Mucosa of descending colon (tissue), 3 donors: ENCODE results near the gene MALRD1. TPM values are rescaled to one million over a fixed set of nuclear protein-coding genes. Genes with fewer than 3 reads are reported as not detected.

Experiments
- ATAC-seq: fragments of 200-7000 bp; cut with Tn5 transposase; one replicate; pipeline ENCODE4 v1.9.1; 2020; ENCODE audit warnings: mild to moderate bottlenecking, moderate library complexity
- DNase-seq, 3 donors: peaks; one replicate each; pipeline ENCODE4 v3.0.0-alpha.2; 2020
- H3K36me3 ChIP-seq: fragments of 200-600 bp; one replicate; pipeline ENCODE4 v1.8.0; 2021; ENCODE audit warnings: low read depth, mild to moderate bottlenecking
- H3K4me1 ChIP-seq: fragments of 200-600 bp; one replicate; pipeline ENCODE4 v1.8.0; 2021; ENCODE audit warnings: low read depth, mild to moderate bottlenecking
- H3K4me3 ChIP-seq: fragments of 200-600 bp; one replicate; pipeline ENCODE4 v1.8.0; 2021; ENCODE audit warnings: mild to moderate bottlenecking
- H3K9me3 ChIP-seq: fragments of 200-600 bp; one replicate; pipeline ENCODE4 v1.8.0; 2021; ENCODE audit warnings: mild to moderate bottlenecking
- intact Hi-C, 2 donors: fragments of 100-400 bp; cut with DNase I in 1 of 2; cut with micrococcal nuclease in 1 of 2; formaldehyde crosslinking; loops; one replicate each; pipeline versions ENCODE4 v1.11.0 to v1.11.1; 2022; cut with DNase I, micrococcal nuclease
- total RNA-seq, 3 donors: library from RNA; stranded (reverse); fragmentation: NEBNext Ultra II Directional in 2 of 3; extraction: Animal tissue kit (Norgen Biotek cat#: 25700) in 2 of 3; gene quantifications; one replicate each; pipeline versions ENCODE4 v1.2.1 to v1.2.4, GENCODE V29; 2021 to 2023
- TF ChIP-seq, protein P1 (sequence below): fragments of 200-600 bp; IDR thresholded peaks from one replicate; pipeline ENCODE4 v1.8.0; 2022; ENCODE audit warnings: antibody characterized with exemption, mild to moderate bottlenecking
- donor health status: DM: no; HTN: no; CAD: no; lungs with moderate emphysema.
- donor health status: DM: no; HTN: no; CAD: no.
- donor health status: DM: no; HTN: yes; CAD: no.

Gene MALRD1
- total RNA-seq, 3 donors from 2014 or later = 0.41 to 0.90 (median 0.60) TPM

DNA sequence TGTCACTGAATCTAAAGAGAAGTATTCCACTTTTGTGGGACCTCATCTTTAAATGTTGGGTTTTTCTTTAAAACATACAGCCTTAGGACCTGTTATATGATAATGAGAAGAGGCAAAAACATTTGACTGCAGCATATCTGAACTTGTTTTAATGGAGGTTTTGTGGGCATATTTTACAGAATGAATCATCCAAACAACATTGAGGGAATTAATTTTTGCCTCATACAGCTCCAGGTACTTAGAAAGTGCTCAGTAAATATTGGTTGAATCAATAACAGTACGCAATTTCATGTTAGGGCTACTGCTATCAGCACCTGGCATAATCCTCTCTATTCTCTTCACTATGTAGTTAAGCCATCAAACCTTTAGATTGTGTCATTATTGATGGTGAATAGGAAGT lies 115.9 kb downstream of the MALRD1 start:
- TF ChIP-seq, protein P1, sequence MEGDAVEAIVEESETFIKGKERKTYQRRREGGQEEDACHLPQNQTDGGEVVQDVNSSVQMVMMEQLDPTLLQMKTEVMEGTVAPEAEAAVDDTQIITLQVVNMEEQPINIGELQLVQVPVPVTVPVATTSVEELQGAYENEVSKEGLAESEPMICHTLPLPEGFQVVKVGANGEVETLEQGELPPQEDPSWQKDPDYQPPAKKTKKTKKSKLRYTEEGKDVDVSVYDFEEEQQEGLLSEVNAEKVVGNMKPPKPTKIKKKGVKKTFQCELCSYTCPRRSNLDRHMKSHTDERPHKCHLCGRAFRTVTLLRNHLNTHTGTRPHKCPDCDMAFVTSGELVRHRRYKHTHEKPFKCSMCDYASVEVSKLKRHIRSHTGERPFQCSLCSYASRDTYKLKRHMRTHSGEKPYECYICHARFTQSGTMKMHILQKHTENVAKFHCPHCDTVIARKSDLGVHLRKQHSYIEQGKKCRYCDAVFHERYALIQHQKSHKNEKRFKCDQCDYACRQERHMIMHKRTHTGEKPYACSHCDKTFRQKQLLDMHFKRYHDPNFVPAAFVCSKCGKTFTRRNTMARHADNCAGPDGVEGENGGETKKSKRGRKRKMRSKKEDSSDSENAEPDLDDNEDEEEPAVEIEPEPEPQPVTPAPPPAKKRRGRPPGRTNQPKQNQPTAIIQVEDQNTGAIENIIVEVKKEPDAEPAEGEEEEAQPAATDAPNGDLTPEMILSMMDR = no peak
- no peaks in the 10 kb centered on the region for H3K4me1 ChIP-seq
- ATAC-seq (no peak), DNase-seq (no peak)
- no peaks in the 10 kb centered on the region for H3K36me3 ChIP-seq
- intact Hi-C loops = no loop called here
- no peak overlapping the region for H3K4me3 ChIP-seq
- H3K9me3 ChIP-seq = no peaks in the 10 kb centered on the region

DNA sequence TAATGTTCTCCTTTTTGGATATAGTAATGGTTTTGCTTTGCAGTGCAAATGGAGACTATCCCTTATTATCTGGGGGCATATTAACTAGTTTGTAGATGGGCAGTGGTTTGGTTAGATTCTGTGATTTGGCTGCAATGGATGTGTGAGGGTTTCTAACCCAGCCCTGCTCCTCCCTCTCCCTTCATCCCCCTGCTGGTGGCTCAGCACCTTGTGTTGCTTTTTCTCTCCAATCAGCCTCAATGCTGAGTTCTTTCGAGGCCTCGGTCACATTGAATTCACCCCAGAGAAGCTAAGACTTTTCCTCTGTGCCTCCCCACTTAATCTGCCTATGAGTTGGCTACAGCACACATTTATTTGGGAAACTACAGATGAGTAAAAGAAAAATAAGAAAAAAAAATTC lies 120.0 kb downstream of the MALRD1 start:
- TF ChIP-seq, protein P1 = no peak
- H3K36me3 ChIP-seq = no peaks in the 10 kb centered on the region
- ATAC-seq = no peak
- DNase-seq = no peak
- H3K4me1 ChIP-seq = no peaks in the 10 kb centered on the region
- H3K9me3 ChIP-seq = no peaks in the 10 kb centered on the region
- H3K4me3 ChIP-seq = no peak overlapping the region
- intact Hi-C loops = no loop called here

DNA sequence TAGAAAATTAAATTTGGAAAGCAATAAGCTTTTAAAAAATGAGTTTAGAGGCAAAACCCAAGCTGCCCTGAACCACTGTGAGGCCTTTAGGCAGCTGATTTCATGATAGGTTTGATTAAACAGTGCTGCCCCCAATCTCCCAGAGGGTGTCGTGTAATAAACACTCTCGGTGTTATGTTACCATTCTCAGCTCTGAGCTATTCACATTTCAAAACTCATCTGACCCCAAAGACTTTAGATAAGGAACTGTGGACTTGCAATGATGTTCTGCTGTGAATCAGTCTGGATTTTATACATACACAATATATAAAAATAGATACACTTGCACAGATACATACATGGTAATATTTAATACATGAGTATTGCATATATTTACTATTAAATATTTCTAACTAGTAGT lies 120.4 kb downstream of the MALRD1 start:
- TF ChIP-seq, protein P1 = no peak
- intact Hi-C loops = no loop called here
- H3K4me1 ChIP-seq = no peaks in the 10 kb centered on the region
- H3K9me3 ChIP-seq = no peaks in the 10 kb centered on the region
- ATAC-seq (no peak), DNase-seq (no peak)
- no peaks in the 10 kb centered on the region for H3K36me3 ChIP-seq
- H3K4me3 ChIP-seq = no peak overlapping the region

DNA sequence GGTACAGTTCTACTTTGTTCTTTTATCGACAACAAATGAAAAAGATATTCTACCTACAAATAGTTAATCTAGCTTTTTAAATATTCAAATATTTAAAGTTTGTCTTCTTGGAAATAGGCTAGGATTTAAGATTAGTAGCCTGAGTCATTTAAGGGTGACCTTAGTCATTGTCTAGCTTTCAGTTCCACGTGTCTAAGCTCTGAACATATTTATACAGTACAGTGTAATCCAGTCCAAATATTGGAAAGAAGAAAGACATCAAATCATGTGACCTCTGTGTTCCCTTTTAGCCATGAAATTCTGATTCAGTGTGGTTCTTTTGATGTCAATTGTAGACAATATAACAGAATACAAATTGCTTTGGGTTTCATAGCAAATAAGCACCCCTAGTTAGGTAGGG lies 121.1 kb downstream of the MALRD1 start:
- Histone ChIP-seq H3K4me1 (no peaks in the 10 kb centered on the region), H3K4me3 (no peak overlapping the region), H3K36me3 (no peaks in the 10 kb centered on the region), H3K9me3 (no peaks in the 10 kb centered on the region)
- no peak for ATAC-seq
- DNase-seq = no peak
- TF ChIP-seq, protein P1 = no peak
- intact Hi-C loops = no loop called here

DNA sequence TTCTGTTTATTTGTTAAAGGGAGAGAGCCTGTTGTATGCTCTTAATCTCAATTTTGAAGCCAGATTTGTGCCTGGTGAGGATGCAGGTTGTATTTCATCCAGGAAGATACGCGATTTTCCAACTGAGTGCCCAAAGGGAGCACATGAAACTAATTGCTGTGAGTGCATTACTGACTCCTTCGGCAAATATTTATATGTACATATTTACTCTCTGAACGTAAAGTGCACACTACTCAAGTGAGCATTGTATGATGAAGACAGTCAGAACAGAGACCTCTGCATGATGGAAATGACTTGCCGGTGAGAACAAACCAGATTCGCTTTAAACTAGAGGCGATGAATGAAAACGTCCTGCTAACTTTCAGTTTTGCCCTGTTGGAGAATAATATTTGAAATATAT lies 130.1 kb downstream of the MALRD1 start:
- intact Hi-C loops = no loop called here
- Histone ChIP-seq H3K4me1 (no peaks in the 10 kb centered on the region), H3K4me3 (no peak overlapping the region), H3K9me3 (no peaks in the 10 kb centered on the region), H3K36me3 (no peaks in the 10 kb centered on the region)
- no peak for ATAC-seq
- DNase-seq = no peak
- TF ChIP-seq, protein P1 = no peak

DNA sequence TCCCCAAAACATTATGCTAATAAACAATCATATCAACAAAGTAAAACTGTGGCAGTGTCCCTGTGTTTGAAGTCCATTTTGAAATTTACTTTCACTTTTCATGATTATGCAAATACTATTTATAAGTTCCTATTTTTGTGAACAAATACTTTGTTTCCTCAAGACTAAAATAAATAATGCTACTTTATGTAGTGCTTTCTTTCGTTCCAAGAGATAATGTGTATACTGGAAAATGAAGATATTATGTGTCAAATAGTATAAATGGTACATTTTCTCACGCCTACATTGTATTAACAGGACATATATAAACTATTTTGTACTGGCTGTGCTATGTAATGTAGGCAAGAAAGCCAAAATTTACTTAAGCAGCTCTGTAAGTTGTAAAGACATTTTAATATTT lies 136.3 kb downstream of the MALRD1 start:
- TF ChIP-seq, protein P1 = no peak
- DNase-seq (no peak), ATAC-seq (no peak)
- no peaks in the 10 kb centered on the region for H3K36me3 ChIP-seq
- intact Hi-C loops = no loop called here
- H3K9me3 ChIP-seq = no peaks in the 10 kb centered on the region
- no peaks in the 10 kb centered on the region for H3K4me1 ChIP-seq
- no peak overlapping the region for H3K4me3 ChIP-seq
